ENCODE measurements around the gene LHFPL3. TPM values are rescaled to one million over a fixed set of nuclear protein-coding genes. Genes with fewer than 3 reads are reported as not detected.

LHFPL3 gene
- total RNA-seq, 1 donor from 2014 or later, result not detected

GRCh38 chr7:104816537-104816936 lies 488.1 kb downstream of the LHFPL3 start:
- TF ChIP-seq CTCF (conservative IDR thresholded peaks at IDR 0.05; ENCODE audit: low read depth, low read length), result no peak
- H3K4me3 ChIP-seq (ENCODE audit: low read depth, low read length), result no peak overlapping the region
- DNase-seq (ENCODE audit: low read depth), result no peak

- DNase-seq (ENCODE audit: low read depth), result no peak
- no peak for TF ChIP-seq CTCF (conservative IDR thresholded peaks at IDR 0.05; ENCODE audit: low read depth, low read length)
- H3K4me3 ChIP-seq (ENCODE audit: low read depth, low read length), result no peak overlapping the region
Measured at GRCh38 chr7:104818961-104819880, 490.8 kb downstream of the LHFPL3 start.

GRCh38 chr7:104820836-104821535 lies 492.6 kb downstream of the LHFPL3 start:
- no peak overlapping the region for H3K4me3 ChIP-seq (ENCODE audit: low read depth, low read length)
- no peak for TF ChIP-seq CTCF (conservative IDR thresholded peaks at IDR 0.05; ENCODE audit: low read depth, low read length)
- no peak for DNase-seq (ENCODE audit: low read depth)

DNA sequence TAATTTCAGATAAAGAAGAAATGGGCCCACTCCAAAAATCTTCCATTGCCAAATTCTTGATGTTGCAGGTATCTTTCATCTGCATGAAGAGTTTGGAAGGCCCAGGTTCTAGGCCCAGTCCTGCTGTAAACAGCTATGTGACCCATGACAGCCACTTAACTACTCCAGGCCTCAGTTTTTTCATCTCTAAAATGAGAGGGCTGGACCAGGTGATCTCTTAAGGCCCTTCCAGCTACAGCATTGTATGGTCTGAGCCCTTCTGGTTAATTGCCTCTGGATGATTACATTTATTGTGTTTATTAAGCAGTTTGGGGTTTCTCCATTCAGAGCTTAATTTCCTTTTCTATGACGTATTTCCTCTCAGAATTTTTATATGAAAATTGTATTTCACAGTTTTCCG lies 494.8 kb downstream of the LHFPL3 start:
- DNase-seq (ENCODE audit: low read depth), result no peak
- TF ChIP-seq CTCF (conservative IDR thresholded peaks at IDR 0.05; ENCODE audit: low read depth, low read length), result no peak
- H3K4me3 ChIP-seq (ENCODE audit: low read depth, low read length), result no peak overlapping the region

- DNase-seq (ENCODE audit: low read depth), result no peak
- TF ChIP-seq CTCF (conservative IDR thresholded peaks at IDR 0.05; ENCODE audit: low read depth, low read length), result no peak
- no peak overlapping the region for H3K4me3 ChIP-seq (ENCODE audit: low read depth, low read length)
Measured at GRCh38 chr7:104825099-104825498, 496.7 kb downstream of the LHFPL3 start.

GRCh38 chr7:104826135-104826534 lies 497.7 kb downstream of the LHFPL3 start:
- H3K4me3 ChIP-seq (ENCODE audit: low read depth, low read length), result no peak overlapping the region
- DNase-seq (ENCODE audit: low read depth), result no peak
- no peak for TF ChIP-seq CTCF (conservative IDR thresholded peaks at IDR 0.05; ENCODE audit: low read depth, low read length)

Measured in epithelial cell of proximal tubule (primary cell).